Stimulated activated CD4-positive, alpha-beta T cell treated with anti-CD3 and anti-CD28 coated beads, Interleukin-4, amount 100 ng/mL, for 4 hours (primary cell): Measurements from ENCODE around the gene TRPC6.

ENCODE experiments used
- DNase-seq, 2 experiments: peaks; one replicate each; pipeline ENCODE4 v3.0.0-alpha.2; 2020

Gene TRPC6

DNA sequence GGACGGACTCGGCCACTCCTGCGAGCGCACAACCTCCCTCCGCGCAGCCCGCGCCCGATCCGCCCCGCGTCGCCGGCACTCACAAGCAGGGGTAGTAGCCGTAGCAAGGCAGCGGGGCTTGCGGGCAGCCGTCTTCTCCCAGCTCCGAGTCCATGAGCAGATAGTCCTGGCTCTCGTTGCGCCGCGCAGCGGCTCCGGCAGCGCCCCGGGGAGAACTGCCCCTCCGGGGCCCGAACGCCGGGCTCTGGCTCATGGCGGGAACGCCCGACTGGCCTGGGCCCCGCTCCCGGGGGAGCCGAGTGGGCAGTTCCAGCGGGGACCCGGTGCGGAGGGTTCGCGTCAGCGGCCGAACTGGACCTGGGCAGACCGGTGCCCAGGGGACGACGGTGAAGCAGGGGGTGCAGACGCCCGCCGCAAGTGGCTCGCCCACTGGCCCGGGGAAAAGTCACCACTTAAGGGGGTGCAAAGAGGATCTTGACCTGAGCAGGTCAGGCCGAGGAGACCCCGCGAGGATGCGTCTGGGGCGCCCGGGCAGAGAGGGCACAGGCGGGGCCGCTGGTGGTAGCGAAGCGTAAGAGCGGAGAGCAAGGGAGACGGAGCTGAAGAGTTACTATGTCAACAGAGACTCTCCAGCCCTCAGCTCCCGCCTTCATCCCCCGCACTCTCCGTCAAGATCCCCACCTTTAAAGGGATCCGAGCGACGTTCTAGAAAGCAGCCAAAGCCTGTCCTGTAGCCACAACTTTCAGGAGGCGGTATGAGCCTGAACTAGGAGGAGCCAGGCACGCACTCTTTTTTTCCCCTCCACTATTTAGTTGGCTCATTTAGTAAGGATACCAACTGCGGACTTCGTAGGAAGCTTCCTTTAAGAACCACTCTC lies at the start of gene TRPC6:
Gene TRPC6 (minus strand): TSS at position 757 of the 878 bp plus-strand sequence. CDS start 504 bp downstream, at position 253.
- DNase-seq, result no peak

- no peak for DNase-seq
Measured at GRCh38 chr11:101620026-101620425, 36.2 kb upstream of the TRPC6 start.

GRCh38 chr11:101618709-101619108 lies 34.9 kb upstream of the TRPC6 start:
- DNase-seq, result no peak

GRCh38 chr11:101617735-101618332 lies 34.0 kb upstream of the TRPC6 start:
- no peak for DNase-seq

- no peak for DNase-seq
Measured at GRCh38 chr11:101612481-101612880, 28.7 kb upstream of the TRPC6 start.

- DNase-seq, result no peak
Measured at GRCh38 chr11:101600924-101601323, 17.1 kb upstream of the TRPC6 start.

DNA sequence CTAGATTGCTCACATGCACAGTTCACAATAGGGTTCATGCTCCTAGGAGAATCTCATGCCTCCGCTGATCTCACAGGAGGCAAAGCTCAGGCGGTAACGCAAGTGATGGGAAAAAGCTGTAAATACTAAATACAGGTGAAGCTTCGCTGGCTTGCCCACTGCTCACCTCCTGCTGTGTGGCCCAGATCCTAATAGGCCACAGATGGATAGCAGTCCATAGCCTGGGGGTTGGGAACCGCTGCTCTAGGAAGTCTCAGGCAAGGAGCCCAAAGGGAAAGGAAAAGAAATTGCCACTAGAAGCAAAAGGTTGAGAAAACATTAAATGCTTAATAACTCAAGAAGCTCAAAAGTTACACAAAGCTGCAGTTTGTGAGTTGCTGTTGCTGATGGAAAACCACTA lies 3.2 kb upstream of the TRPC6 start:
- DNase-seq, result no peak

DNA sequence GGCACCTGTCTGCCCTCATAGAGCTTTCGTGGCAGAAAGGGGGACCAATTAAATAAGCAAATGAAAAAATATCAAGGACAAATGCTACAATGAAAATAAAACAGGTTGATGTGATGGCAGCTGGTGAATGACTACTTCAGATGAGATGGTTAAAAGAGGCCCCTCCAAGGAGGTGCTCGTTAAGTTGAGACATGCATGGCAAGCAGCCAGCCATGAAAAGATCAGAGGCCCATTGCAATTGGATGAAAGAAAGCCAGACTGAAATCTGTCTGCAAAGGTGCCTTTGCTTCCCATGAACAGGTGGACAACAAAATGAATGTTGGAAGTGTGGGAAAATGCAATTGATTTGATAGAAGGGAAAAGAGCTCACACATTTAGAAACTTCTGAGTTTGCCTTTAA lies 848 bp upstream of the TRPC6 start:
- no peak for DNase-seq

DNA sequence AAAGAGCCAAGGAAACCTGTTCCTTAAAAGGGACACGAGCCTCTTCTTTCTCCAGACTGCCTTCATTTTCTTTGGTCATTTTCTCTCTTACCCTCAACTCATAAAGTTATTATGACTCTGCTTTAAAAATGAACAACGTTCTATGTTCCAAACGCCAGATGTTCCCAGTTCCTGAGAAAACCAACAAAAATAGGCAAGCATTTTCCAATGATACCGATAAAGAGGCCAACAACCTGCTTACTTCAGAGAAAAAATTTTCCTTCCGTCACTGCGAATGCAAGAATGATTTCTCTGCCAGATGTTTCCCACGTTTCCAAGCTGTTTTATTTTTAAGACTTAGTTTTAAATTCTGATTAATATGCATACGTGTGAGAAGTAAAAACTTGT lies 315 bp upstream of the TRPC6 start:
- no peak for DNase-seq

- no peak for DNase-seq
Measured at GRCh38 chr11:101582989-101583250, 887 bp downstream of the TRPC6 start.

GRCh38 chr11:101582236-101582988 lies 1.4 kb downstream of the TRPC6 start:
- DNase-seq, result no peak

DNA sequence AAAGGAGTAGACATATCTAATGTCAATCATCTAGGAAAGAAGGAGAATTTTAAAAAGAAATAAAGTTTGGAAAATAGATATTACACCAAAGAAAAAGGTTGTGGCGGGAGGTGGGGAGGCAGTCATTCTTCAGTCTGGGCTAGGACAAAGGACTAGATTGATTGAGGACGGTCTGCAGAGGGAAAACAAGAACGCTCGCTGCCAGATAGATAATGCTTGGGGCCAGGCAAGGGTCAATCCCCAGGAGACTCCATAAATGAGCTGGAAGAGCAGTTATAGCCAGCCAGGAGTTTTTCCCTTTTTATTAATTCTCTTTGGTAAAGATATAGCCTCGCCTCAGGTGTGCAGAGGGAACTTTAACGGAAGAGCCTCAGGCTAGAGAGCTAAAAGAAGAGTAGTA lies 6.3 kb downstream of the TRPC6 start:
- no peak for DNase-seq

DNA sequence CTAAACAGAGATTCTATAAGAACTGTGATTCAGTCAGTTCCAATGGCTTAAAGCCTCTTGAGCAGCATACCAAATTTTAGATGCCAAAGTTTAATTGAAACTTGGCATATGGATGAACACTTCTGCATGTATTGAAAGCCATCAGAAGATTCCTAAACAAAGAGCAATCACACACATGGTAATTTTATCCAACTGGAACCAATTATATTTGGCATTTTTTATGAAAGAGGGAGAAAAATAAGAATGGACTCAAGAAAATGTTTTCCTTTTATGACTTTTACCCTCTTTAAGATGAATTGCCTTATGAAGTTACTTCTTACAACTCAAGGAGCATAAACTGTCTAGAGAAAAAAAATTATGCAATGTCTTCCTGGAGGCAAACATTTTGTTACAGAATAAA lies 7.4 kb downstream of the TRPC6 start:
- DNase-seq, result no peak

DNA sequence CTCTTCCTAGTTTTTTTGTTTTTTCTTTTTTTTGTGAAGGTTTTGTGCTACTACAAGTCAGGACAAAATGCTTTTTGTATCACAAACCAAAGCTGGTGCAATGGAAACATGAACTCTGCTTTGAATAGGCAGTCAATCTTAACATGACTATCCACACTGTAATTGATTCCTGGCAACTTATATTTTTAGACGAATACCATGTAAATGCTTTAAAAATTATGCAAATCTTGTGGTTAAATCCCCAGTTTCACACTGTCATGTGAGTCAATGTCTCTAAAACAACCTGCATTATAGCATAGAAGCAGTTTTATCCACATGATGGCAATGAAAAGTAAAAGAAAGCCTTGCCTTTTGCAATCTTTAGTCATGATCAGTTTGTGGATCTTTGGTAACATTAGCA lies 8.9 kb downstream of the TRPC6 start:
- no peak for DNase-seq

DNA sequence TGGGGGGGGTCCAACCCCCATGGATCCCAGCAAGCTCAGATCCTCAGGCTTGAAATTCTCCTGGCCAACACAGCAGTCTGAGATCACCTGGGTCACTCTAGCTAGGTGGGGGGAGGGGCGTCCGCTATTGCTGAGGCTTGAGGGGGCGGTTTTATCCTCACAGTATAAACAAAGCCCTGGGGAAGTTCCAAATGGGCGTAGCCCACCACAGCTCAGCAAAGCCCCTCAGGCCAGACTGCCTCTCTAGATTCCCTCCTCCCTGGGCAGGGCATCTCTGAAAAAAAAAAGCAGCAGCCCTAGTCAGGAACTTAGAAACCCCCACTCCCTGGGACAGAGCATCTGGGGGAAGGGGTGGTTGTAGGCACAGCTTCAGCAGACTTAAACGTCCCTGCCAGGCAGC lies 16.7 kb downstream of the TRPC6 start:
- DNase-seq, result no peak

GRCh38 chr11:101566626-101567025 lies 17.2 kb downstream of the TRPC6 start:
- no peak for DNase-seq

DNA sequence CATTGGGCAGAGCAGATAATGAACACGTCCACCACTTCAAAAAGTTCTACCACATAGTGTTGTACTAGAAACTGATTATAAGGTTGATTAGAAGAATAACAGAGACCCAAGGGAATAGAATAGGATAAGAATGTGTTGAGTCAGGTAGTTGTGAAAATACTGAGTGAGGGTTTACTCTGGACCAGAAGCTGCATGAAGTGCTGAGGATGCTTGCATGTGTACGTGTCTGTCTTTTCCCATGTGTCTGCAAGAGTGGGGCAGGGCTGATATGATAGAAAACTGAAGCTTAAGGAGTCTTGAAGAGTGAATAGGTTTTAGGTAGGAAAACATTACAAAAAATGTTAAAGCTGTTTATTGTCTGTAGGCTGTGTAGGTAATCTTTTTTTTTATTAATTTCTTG lies 20.6 kb downstream of the TRPC6 start:
- DNase-seq, result no peak

DNA sequence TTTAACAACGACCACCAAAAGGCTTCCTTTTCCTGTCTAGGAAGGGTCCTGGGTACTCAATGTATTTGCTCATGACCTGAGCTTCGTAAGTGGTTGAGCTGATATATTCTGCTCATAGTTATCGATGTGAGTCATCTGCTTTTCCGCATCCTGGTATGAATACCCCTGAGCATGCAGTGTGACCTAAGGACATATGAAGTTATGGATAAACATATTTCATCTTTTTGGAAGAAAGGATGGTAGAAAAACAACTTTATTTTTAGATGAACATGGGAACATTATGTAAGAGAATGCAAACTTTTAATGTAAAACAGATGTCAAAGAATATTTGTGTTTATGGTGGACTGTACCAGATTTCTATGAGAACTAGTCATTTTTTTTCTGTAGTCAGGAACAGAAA lies 28.4 kb downstream of the TRPC6 start:
- DNase-seq, result no peak

- DNase-seq, result no peak
Measured at GRCh38 chr11:101553891-101554292, 29.9 kb downstream of the TRPC6 start.

- DNase-seq, result no peak
Measured at GRCh38 chr11:101552888-101553287, 30.9 kb downstream of the TRPC6 start.

- DNase-seq, result no peak
Measured at GRCh38 chr11:101528541-101528940, 55.3 kb downstream of the TRPC6 start.

DNA sequence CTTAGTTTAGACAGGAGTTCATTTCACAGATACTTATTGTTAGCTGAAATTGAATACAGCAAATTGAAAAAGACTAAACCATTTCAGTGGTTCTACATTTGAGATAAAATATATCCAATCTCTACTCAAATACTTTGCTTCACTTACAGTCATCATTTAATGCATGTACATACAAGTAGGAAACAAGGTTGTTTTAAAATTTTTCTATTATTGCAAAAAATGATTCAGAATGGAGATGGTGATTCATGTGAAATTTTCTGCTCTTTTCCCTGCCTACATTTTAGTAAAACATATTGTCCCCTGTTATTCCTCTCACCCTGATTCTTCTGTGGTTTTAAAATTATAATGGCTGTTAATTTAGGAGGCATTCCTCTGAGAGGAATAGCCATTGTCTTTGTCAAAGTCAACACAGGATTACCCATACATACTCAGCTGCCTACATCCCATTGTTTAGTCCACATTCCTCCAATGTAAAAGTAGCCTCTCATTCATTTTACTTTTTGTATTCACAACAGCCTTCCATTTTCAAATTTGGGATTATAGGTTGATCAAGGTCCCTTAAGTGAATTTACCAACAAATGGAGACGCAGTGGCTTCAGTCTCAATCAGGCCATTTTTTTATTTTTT lies 60.1 kb downstream of the TRPC6 start:
- no peak for DNase-seq

DNA sequence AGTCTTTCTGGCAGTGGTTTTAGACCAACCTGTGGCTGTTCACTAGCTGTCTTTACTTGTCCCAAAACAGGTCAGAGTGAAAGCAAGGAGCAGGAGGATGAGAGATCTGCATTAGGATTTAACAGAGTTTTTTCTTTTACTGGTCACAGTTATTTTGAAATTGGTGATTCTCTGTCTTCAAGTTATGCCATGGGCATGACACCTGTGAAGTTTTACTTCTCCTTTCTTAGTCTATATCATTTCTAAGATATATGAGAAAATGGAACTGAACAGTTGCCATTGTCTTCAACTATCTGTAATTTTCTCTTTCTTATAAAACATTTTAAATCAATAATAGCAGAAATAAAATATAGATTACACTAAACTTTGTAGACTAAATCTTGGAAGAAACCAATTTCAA lies 60.6 kb downstream of the TRPC6 start:
- no peak for DNase-seq

- DNase-seq, result no peak
Measured at GRCh38 chr11:101521821-101522220, 62.0 kb downstream of the TRPC6 start.
